GM06990 (cell line): ENCODE results near the gene CCL20.

Experiments
- DNase-seq: peaks from one replicate; pipeline ENCODE4 v3.0.0-alpha.2; 2011; ENCODE audit not compliant: insufficient read length; ENCODE audit errors: extremely low read depth
- H3K27me3 ChIP-seq: replicated peaks from 2 replicates; pipeline ENCODE4 v1.6.0; 2011; ENCODE audit warnings: low read length; ENCODE audit not compliant: control insufficient read depth, insufficient read depth
- H3K36me3 ChIP-seq: 2 replicates; pipeline ENCODE4 v1.5.1; 2011; ENCODE audit warnings: low read length; ENCODE audit not compliant: control insufficient read depth, insufficient read depth
- H3K4me3 ChIP-seq: replicated peaks from 2 replicates; pipeline ENCODE4 v1.5.1; 2011; ENCODE audit warnings: low read depth, mild to moderate bottlenecking, control low read depth, low read length
- TF ChIP-seq, protein P1 (sequence below): IDR thresholded peaks from 2 replicates; pipeline ENCODE4 v1.5.1; 2011; ENCODE audit warnings: low read length, control low read depth, mild to moderate bottlenecking, inconsistent platforms; ENCODE audit not compliant: insufficient read depth, poor library complexity, severe bottlenecking

The CCL20 gene

DNA sequence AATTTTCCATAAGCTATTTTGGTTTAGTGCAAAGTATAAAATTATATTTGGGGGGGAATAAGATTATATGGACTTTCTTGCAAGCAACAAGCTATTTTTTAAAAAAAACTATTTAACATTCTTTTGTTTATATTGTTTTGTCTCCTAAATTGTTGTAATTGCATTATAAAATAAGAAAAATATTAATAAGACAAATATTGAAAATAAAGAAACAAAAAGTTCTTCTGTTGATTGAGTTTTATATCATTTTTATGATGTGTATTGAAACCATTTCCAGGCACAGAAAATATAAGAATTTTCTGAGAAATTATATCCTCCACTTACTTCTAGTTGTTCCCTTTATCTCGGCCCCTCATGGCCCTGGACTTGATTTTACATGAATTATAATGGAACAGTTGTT is 3.7 kb downstream of the CCL20 start:
- H3K4me3 ChIP-seq = no peak overlapping the region
- no peaks in the 10 kb centered on the region for H3K36me3 ChIP-seq
- no peak for DNase-seq
- TF ChIP-seq, protein P1, sequence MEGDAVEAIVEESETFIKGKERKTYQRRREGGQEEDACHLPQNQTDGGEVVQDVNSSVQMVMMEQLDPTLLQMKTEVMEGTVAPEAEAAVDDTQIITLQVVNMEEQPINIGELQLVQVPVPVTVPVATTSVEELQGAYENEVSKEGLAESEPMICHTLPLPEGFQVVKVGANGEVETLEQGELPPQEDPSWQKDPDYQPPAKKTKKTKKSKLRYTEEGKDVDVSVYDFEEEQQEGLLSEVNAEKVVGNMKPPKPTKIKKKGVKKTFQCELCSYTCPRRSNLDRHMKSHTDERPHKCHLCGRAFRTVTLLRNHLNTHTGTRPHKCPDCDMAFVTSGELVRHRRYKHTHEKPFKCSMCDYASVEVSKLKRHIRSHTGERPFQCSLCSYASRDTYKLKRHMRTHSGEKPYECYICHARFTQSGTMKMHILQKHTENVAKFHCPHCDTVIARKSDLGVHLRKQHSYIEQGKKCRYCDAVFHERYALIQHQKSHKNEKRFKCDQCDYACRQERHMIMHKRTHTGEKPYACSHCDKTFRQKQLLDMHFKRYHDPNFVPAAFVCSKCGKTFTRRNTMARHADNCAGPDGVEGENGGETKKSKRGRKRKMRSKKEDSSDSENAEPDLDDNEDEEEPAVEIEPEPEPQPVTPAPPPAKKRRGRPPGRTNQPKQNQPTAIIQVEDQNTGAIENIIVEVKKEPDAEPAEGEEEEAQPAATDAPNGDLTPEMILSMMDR = no peak
- H3K27me3 ChIP-seq = no peaks in the 10 kb centered on the region

DNA sequence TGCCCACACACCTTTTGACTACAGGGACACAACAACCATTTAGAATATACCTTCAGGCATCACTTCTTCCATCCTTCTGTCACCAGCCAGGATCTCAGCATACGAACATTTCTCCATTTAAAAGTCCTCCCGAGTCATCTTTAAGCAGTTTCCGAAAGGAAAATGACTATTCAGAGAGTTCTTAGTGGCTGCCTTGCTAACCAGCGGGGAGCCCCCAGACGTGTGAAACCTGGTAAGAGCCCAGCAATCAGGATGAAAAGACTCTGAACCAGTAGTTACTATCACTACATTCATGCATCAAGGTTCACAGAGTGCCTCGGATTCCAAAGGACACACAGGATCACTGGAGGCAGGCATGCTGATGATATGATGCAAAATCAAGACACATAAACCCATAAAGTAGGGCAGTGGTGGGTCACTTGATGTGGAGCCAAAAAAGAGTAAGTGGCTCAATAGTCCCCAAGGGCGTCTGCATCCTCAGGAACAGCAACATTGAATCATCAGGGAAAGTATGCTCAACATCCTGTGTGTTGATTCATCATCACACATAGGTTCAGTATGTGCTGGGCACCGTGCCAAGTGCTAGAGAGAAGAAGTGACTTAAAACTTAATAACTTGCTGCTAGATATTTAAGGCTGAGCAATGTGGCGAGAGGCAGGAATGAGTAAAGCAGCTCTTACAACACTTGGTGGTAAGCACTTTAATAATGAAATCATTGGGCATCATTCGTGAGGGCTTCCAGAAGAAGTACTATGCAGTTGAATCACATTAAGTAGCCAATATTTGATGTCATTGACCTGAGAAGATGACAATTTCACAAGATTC is 4.4 kb downstream of the CCL20 start:
- DNase-seq = peak; percentile 36
- Histone ChIP-seq H3K4me3 (no peak overlapping the region), H3K27me3 (no peaks in the 10 kb centered on the region), H3K36me3 (no peaks in the 10 kb centered on the region)
- TF ChIP-seq, protein P1 = no peak

DNA sequence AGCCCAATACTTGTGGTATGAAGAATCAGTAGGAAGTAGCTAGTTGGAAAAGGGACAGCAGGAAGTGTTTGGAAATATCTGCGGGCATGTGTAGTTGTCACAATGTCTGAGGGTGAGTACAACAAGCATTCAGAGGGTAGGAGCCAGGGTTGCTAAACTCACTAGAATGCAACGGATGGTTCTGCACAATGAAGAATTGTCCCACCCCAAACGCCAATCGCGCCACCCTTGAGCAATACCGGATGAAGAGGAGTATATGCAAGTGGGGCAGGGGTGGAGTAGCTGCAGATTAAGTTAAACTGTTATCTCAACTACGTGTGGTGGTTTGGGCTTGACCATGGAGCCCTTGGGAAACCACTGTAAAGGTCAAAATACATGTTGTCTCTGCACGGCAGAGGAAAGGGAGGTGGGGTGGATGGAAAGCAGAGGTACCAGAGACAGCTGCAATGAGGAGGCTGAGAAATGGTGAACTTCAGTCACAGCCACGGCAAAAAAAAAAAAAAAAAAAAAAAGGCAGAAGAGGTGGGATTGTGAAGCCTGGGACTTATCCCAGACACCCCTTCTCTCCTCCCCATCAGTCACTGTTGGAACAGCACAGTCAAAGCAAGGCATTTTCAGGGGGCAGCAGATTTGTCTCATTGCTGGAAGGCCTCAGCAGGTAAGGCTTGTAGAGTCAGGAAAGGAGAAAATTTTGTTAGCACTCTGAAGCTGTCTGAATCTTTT is 5.2 kb downstream of the CCL20 start:
- no peak for DNase-seq
- Histone ChIP-seq H3K36me3 (no peaks in the 10 kb centered on the region), H3K4me3 (no peak overlapping the region), H3K27me3 (no peaks in the 10 kb centered on the region)
- TF ChIP-seq, protein P1 = no peak

- no peaks in the 10 kb centered on the region for H3K36me3 ChIP-seq
- TF ChIP-seq, protein P1 = no peak
- DNase-seq = no peak
- H3K27me3 ChIP-seq = no peaks in the 10 kb centered on the region
- no peak overlapping the region for H3K4me3 ChIP-seq
Measured at GRCh38 chr2:227819398-227819697, 5.7 kb downstream of the CCL20 start.

GRCh38 chr2:227821043-227821942 is 7.7 kb downstream of the CCL20 start:
- Histone ChIP-seq H3K27me3 (no peaks in the 10 kb centered on the region), H3K4me3 (no peak overlapping the region), H3K36me3 (no peaks in the 10 kb centered on the region)
- TF ChIP-seq, protein P1 = no peak
- no peak for DNase-seq
